SU-DHL-6 (cell line): ENCODE results near the gene LRRC28.

ENCODE experiments used
- H2AFZ ChIP-seq: fragments of 200-600 bp; sonication (generic); 2 replicates; pipeline ENCODE4 v1.6.1; 2014; ENCODE audit warnings: low read depth, mild to moderate bottlenecking, moderate library complexity, mixed read lengths, antibody characterized with exemption, low read length; ENCODE audit not compliant: severe bottlenecking
- H3F3A ChIP-seq: fragments of 200-600 bp; shearing (Covaris generic); 2 replicates; pipeline ENCODE4 v1.6.0; 2016; ENCODE audit warnings: antibody characterized with exemption, mild to moderate bottlenecking; ENCODE audit not compliant: insufficient read depth
- H3K27ac ChIP-seq: fragments of 200-600 bp; sonication (generic); 2 replicates; pipeline ENCODE4 v1.5.1; 2016; ENCODE audit warnings: low read depth, mild to moderate bottlenecking, low read length, moderate library complexity, mixed read lengths
- H3K27me3 ChIP-seq: fragments of 200-600 bp; sonication (generic), shearing (Covaris generic); 2 replicates; pipeline ENCODE4 v1.6.0; 2014; ENCODE audit warnings: mild to moderate bottlenecking, low read length
- H3K36me3 ChIP-seq: fragments of 200-600 bp; sonication (generic); 2 replicates; pipeline ENCODE4 v1.6.1; 2014; ENCODE audit warnings: mild to moderate bottlenecking, low read length, mixed read lengths
- H3K4me2 ChIP-seq: fragments of 300-600, 200-600 bp; shearing (Covaris generic), sonication (generic); 2 replicates; pipeline ENCODE4 v1.6.0; 2014; ENCODE audit warnings: low read length, low read depth, mild to moderate bottlenecking; ENCODE audit not compliant: poor library complexity, severe bottlenecking
- H3K4me3 ChIP-seq: fragments of 200-600 bp; sonication (generic); 2 replicates; pipeline ENCODE4 v1.5.1; 2014; ENCODE audit warnings: antibody characterized with exemption, low read length, mild to moderate bottlenecking, mixed read lengths; ENCODE audit not compliant: insufficient read depth, poor library complexity, severe bottlenecking
- H3K79me2 ChIP-seq: fragments of 200-600 bp; sonication (generic); 2 replicates; pipeline ENCODE4 v1.6.1; 2014; ENCODE audit warnings: mild to moderate bottlenecking, low read length, moderate library complexity; ENCODE audit not compliant: insufficient read depth
- H3K9ac ChIP-seq: fragments of 200-600 bp; sonication (generic); 2 replicates; pipeline ENCODE4 v1.7.0; 2014; ENCODE audit warnings: mild to moderate bottlenecking, low read length
- H3K9me2 ChIP-seq: fragments of 200-600 bp; sonication (generic); replicated peaks from 2 replicates; pipeline ENCODE4 v1.6.1; 2014; ENCODE audit warnings: low read length; ENCODE audit not compliant: insufficient read depth
- H3K9me3 ChIP-seq: fragments of 200-600 bp; sonication (generic); 2 replicates; pipeline ENCODE4 v1.6.1; 2014; ENCODE audit warnings: low read length, mixed read lengths; ENCODE audit not compliant: insufficient read depth
- H4K20me1 ChIP-seq: fragments of 200-600 bp; sonication (generic); 2 replicates; pipeline ENCODE4 v1.6.1; 2014; ENCODE audit warnings: low read depth, mild to moderate bottlenecking, antibody characterized with exemption, low read length, moderate library complexity, mixed read lengths
- EZH2phosphoT487 ChIP-seq: fragments of 200-600 bp; sonication (generic), shearing (Covaris generic); conservative IDR thresholded peaks from 2 replicates; pipeline ENCODE4 v1.6.1; 2018; ENCODE audit warnings: mild to moderate bottlenecking, antibody characterized with exemption, low read length, moderate library complexity, mixed read lengths
- TF ChIP-seq, protein P1 (sequence below): fragments of 200-600 bp; sonication (generic); IDR thresholded peaks from one replicate; pipeline ENCODE4 v1.5.1; 2017; ENCODE audit warnings: antibody characterized with exemption, mild to moderate bottlenecking, low read length, moderate library complexity; ENCODE audit not compliant: insufficient read depth, poor library complexity, severe bottlenecking

LRRC28 gene

DNA sequence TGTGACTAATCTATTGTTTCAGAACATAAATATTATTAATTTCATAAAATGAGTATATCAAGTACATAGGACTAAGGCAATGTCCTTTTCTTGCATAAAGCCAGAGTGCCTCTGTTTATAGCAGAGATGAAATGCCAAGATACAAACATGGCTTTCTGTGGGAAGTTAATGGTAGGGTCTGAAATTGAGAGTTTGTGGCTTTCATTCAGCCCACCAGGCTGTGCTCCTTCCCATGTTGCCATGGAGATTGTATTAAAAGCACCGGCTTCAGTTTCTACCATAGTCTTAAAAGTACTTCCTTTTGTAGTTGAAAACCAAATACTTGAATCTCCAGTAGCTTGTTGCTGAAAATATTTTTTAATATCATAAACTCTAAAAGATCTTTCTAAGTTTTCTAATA is 114.0 kb downstream of the LRRC28 start:
- H3K27ac ChIP-seq, result no peak overlapping the region

DNA sequence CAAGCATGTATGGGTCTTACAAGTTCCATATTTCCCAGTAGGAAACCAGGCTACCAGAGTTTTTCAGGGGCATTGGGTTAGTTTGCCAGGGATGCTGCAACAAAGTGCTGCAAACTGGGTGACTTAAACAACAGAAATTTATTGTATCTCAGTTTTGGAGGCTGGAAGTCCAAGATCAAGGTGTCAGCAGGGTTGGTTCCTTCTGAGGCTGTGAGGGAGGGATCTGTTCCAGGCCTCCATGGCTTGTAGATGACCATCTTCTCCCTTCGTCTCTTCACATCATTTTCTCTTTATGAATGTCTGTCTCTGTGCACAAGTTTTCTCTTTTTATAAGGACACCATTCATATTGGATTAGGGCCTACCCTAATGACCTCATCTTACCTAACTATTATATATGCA is 114.7 kb downstream of the LRRC28 start:
- no peak overlapping the region for H3K4me2 ChIP-seq
- H4K20me1 ChIP-seq, result no peaks in the 10 kb centered on the region
- no peak for TF ChIP-seq EZH2phosphoT487
- TF ChIP-seq, protein P1, sequence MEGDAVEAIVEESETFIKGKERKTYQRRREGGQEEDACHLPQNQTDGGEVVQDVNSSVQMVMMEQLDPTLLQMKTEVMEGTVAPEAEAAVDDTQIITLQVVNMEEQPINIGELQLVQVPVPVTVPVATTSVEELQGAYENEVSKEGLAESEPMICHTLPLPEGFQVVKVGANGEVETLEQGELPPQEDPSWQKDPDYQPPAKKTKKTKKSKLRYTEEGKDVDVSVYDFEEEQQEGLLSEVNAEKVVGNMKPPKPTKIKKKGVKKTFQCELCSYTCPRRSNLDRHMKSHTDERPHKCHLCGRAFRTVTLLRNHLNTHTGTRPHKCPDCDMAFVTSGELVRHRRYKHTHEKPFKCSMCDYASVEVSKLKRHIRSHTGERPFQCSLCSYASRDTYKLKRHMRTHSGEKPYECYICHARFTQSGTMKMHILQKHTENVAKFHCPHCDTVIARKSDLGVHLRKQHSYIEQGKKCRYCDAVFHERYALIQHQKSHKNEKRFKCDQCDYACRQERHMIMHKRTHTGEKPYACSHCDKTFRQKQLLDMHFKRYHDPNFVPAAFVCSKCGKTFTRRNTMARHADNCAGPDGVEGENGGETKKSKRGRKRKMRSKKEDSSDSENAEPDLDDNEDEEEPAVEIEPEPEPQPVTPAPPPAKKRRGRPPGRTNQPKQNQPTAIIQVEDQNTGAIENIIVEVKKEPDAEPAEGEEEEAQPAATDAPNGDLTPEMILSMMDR, result no peak
- no peaks in the 10 kb centered on the region for H3K36me3 ChIP-seq
- H3K9ac ChIP-seq, result no peak overlapping the region
- no peaks in the 10 kb centered on the region for H3K79me2 ChIP-seq
- H3K9me3 ChIP-seq, result no peaks in the 10 kb centered on the region
- no peak overlapping the region for H2AFZ ChIP-seq
- no peaks in the 10 kb centered on the region for H3K9me2 ChIP-seq
- no peaks in the 10 kb centered on the region for H3F3A ChIP-seq
- H3K27ac ChIP-seq, result no peak overlapping the region
- no peak overlapping the region for H3K4me3 ChIP-seq
- no peaks in the 10 kb centered on the region for H3K27me3 ChIP-seq

More for the DNA sequence above, 114.0 kb downstream of the LRRC28 start:
- Histone ChIP-seq H3F3A (no peaks in the 10 kb centered on the region), H3K4me2 (no peak overlapping the region), H3K27me3 (no peaks in the 10 kb centered on the region), H3K79me2 (no peaks in the 10 kb centered on the region), H3K9ac (no peak overlapping the region), H3K9me2 (no peaks in the 10 kb centered on the region), H3K36me3 (no peaks in the 10 kb centered on the region), H4K20me1 (no peaks in the 10 kb centered on the region), H2AFZ (no peak overlapping the region), H3K4me3 (no peak overlapping the region), H3K9me3 (no peaks in the 10 kb centered on the region)
- TF ChIP-seq, protein P1, result no peak
- no peak for TF ChIP-seq EZH2phosphoT487

DNA sequence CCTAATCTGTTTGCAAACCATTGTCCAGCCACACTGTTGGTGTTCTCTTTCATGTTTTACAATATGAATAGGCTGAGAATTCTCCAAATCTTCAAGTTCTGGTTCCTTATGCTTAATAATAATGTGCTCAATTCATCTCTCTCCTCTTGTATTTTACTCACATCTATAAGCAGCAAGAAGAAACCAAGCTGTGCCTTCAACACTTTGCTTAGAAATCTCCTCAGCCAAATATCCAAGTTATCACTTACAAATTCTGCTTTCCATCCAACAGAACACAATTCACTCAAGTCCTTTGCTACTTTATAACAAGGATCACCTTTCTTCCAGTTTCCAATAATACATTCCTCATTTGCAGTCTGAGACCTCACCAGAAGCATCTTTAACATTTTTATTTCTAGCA is 117.5 kb downstream of the LRRC28 start:
- Histone ChIP-seq H3K9me2 (no peaks in the 10 kb centered on the region), H3K9me3 (no peaks in the 10 kb centered on the region), H3K9ac (no peak overlapping the region), H2AFZ (no peak overlapping the region), H3F3A (no peaks in the 10 kb centered on the region), H3K4me2 (no peak overlapping the region), H3K79me2 (no peaks in the 10 kb centered on the region), H3K27ac (no peak overlapping the region), H3K4me3 (no peak overlapping the region), H4K20me1 (no peaks in the 10 kb centered on the region), H3K27me3 (no peaks in the 10 kb centered on the region), H3K36me3 (no peaks in the 10 kb centered on the region)
- TF ChIP-seq, protein P1, result no peak
- no peak for TF ChIP-seq EZH2phosphoT487

DNA sequence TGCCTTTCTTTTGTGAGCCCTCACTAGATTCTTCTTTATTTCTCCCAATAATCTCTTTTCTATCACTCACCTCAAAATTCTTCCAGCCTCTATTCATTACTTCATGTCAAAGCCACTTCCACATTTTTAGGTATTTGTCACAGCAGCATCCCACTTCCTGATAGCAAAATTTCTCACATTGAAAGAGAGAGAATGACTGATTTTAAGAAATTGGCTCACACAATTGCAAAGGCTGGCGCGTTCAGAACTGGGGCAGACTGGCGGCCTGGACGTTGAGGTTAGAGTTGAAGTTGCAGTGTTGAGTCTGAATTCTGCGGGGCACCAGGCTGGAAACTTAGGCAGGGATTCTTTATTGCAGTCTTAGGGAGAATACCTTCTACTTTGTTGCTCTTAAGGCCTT is 117.9 kb downstream of the LRRC28 start:
- H3K9me2 ChIP-seq, result no peaks in the 10 kb centered on the region
- no peak overlapping the region for H2AFZ ChIP-seq
- H3K9ac ChIP-seq, result no peak overlapping the region
- no peaks in the 10 kb centered on the region for H3K27me3 ChIP-seq
- H3K9me3 ChIP-seq, result no peaks in the 10 kb centered on the region
- H3K27ac ChIP-seq, result no peak overlapping the region
- no peaks in the 10 kb centered on the region for H3K36me3 ChIP-seq
- no peak overlapping the region for H3K4me2 ChIP-seq
- no peaks in the 10 kb centered on the region for H4K20me1 ChIP-seq
- no peaks in the 10 kb centered on the region for H3K79me2 ChIP-seq
- H3F3A ChIP-seq, result no peaks in the 10 kb centered on the region
- TF ChIP-seq EZH2phosphoT487, result no peak
- TF ChIP-seq, protein P1, result no peak
- H3K4me3 ChIP-seq, result no peak overlapping the region
